GM10266 (cell line): ENCODE measurements around the gene ADCY4.

Experiments used
- DNase-seq: peaks from one replicate; pipeline ENCODE4 v3.0.0; 2012; ENCODE audit errors: extremely low spot score
- TF ChIP-seq, protein P1 (sequence below): IDR thresholded peaks from 2 replicates; pipeline ENCODE4 v1.5.1; 2012; ENCODE audit warnings: mild to moderate bottlenecking, low read depth; ENCODE audit not compliant: control insufficient read depth, insufficient read depth; ENCODE audit errors: missing control alignments

Gene ADCY4

DNA sequence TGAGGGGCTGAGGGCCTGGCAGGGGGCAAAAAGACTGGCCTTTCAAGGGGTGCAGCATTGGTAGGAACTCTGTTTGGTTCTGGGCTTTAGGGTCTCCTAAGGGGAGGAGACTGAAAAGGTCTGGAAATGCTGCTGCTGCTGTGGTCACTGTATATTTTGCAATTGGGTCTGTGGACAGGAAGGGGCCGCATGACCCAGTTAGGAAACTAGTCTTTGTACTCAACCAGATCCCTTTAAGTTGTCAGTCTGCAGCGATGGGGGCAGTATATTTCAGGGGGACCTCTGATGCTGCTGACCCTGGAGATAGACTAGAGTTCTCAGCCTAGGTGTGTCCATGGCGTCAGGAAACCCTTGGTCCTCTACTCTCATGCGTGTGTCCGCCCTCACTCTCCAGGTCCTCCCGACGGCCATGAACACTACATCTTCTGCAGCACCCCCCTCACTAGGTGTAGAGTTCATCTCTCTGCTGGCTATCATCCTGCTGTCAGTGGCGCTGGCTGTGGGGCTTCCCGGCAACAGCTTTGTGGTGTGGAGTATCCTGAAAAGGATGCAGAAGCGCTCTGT is 19.5 kb downstream of the ADCY4 start:
- DNase-seq: no peak
- TF ChIP-seq, protein P1, sequence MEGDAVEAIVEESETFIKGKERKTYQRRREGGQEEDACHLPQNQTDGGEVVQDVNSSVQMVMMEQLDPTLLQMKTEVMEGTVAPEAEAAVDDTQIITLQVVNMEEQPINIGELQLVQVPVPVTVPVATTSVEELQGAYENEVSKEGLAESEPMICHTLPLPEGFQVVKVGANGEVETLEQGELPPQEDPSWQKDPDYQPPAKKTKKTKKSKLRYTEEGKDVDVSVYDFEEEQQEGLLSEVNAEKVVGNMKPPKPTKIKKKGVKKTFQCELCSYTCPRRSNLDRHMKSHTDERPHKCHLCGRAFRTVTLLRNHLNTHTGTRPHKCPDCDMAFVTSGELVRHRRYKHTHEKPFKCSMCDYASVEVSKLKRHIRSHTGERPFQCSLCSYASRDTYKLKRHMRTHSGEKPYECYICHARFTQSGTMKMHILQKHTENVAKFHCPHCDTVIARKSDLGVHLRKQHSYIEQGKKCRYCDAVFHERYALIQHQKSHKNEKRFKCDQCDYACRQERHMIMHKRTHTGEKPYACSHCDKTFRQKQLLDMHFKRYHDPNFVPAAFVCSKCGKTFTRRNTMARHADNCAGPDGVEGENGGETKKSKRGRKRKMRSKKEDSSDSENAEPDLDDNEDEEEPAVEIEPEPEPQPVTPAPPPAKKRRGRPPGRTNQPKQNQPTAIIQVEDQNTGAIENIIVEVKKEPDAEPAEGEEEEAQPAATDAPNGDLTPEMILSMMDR: no peak

DNA sequence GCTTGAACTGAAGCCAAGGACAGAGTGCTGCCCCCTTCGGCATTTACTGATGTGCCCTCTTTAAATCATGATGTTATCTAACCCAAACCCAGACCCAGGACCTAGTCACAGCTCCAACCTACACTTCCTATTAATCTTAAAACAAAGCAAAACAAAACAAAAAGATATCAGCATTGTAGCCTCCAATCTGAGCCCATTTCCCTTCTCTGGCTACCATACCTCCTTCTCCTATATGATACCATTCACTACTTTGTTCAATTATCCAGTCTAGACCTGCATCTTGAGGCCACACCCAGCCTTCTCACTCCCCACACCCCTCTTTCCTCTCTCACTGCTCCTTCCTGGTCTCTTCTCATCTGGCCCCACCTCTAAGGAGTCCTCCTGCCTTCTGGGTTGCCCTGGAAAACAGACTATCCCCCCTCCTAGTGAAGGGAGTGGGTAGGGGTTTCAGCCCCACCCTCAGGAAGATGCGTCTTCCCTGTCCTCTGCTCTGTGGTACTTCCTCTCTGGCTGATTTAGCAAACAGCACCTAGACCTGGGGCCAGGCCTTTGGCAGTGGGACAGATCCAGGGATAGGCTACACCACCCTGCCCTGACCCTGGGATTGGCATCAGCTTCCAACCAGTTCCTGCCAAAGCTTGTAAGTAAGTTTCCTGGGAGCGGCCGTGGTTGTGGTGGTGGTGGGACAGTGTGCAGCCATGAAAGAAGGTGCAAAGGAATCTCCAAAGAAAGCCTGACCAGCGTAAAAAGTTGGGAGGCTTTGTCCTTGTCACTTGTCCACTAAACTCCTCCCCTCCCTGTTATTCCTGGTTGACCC is 20.3 kb downstream of the ADCY4 start:
- TF ChIP-seq, protein P1: no peak
- no peak for DNase-seq

DNA sequence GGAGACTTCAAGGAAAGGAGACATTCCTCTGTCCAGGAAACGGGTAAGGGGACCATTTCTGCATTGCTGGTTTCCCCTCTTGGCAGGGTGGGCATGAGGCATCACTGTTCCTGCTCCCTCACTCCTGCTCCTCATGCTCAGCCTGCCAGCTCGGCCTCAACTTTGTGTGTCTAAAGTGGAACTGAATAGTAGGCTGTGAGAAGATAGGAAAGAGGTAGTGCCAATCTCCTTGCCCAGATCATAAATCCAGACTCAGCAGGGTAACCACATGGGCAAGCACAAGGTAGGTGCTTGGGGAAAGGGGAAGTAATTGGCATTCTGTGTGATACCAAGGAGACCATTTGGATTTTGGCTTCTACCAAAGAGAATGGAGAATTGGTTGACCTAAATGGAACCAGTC is 21.0 kb downstream of the ADCY4 start:
- TF ChIP-seq, protein P1: no peak
- no peak for DNase-seq

DNA sequence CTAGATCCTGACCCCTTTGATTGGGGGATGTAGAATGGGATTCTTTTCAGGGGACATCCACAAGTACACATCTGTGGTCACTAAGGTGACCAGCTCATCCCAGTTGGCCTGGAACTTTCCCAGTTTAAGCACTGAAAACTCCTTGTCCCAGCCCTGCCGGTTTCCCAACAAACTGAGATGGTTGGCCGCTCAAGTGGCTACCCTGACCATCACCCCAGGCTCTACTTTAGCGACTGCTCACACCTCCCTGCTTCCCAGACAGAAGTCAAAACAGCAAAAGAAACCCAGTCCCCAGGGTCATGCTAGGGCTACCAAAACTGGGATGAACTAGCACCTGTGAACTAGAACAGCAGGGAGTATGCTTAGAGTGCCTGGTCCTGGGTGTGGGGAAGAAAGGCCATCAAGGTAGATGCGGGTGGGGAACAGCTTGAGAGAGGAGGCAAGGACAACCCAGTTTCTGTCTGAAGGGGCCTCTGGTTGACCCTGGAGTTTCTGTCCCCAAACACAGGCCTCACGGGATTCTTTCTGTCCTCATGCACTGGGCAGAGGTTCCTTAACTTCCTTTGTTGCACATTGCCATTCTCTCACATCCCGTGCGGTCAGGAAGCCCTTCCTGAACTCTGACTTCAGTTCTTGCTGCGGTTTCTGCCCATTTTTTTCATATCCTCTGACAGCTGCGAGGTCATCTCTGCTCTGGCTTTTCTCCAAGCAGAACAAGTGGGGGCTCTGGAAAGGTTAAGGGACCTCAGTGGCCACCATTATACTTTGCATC is 21.9 kb downstream of the ADCY4 start:
- TF ChIP-seq, protein P1: no peak
- DNase-seq: no peak

DNA sequence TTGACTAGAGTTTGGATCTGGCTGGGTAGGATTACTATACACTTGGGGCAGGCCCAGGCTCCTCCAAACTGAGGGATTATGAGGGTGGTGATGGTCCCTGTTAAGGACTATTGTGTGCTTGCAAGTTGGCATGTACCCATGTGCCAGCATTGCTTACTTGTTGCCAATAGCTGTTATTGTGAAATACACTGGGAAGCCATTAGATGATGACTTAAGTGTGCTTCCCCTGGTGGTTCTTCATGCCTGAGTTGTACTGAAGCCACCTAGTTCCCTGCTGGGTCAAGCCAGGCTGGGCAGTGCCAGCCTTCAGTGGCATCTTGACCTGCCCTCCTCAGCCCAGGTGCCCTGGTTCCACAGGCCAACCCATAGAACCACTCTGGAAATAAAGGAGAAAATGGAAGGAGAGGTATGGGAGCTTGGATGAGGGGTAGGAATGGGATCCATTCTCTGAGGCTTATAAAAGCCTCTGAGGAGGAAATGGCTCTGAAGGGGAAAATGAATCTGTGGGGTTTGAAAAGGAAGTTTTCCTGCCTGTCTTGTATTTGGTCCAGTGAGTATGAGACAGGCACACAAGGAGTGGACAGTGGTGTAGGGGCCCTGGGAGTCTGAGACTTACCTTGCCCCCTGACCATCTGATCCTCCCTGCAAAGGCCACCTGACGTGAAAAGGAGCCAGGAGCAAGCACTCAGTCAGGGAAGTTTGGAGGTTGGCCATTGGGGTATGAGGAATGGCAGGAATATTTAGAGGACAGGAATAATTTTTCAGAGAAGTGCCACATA is 22.8 kb downstream of the ADCY4 start:
- DNase-seq: no peak
- TF ChIP-seq, protein P1: no peak

DNA sequence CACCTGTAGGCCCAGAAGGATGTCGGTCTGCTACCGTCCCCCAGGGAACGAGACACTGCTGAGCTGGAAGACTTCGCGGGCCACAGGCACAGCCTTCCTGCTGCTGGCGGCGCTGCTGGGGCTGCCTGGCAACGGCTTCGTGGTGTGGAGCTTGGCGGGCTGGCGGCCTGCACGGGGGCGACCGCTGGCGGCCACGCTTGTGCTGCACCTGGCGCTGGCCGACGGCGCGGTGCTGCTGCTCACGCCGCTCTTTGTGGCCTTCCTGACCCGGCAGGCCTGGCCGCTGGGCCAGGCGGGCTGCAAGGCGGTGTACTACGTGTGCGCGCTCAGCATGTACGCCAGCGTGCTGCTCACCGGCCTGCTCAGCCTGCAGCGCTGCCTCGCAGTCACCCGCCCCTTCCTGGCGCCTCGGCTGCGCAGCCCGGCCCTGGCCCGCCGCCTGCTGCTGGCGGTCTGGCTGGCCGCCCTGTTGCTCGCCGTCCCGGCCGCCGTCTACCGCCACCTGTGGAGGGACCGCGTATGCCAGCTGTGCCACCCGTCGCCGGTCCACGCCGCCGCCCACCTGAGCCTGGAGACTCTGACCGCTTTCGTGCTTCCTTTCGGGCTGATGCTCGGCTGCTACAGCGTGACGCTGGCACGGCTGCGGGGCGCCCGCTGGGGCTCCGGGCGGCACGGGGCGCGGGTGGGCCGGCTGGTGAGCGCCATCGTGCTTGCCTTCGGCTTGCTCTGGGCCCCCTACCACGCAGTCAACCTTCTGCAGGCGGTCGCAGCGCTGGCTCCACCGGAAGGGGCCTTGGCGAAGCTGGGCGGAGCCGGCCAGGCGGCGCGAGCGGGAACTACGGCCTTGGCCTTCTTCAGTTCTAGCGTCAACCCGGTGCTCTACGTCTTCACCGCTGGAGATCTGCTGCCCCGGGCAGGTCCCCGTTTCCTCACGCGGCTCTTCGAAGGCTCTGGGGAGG is 23.9 kb downstream of the ADCY4 start, which contains the start of gene LTB4R:
Gene LTB4R (plus strand): TSS at position 857 of the 959 bp plus-strand sequence. CDS start 4,150 bp downstream, outside the sequence.
- peak; percentile 81 for DNase-seq

More for the DNA sequence above, 23.9 kb downstream of the ADCY4 start, which contains the start of gene LTB4R:
- TF ChIP-seq, protein P1: peak; percentile 67
